Colonic mucosa (tissue), 4 donors: ENCODE data around the gene KCNV2. TPM values are rescaled to one million over a fixed set of nuclear protein-coding genes. Genes with fewer than 3 reads are reported as not detected.

ENCODE experiments used
- DNase-seq: peaks from one replicate; pipeline ENCODE4 v3.0.0-alpha.2; 2020
- H3K27ac ChIP-seq: fragments of 200-600 bp; one replicate; pipeline ENCODE4 v1.8.0; 2021
- H3K27me3 ChIP-seq: fragments of 200-600 bp; one replicate; pipeline ENCODE4 v1.8.0; 2021
- H3K36me3 ChIP-seq: fragments of 200-600 bp; one replicate; pipeline ENCODE4 v1.8.0; 2021
- H3K4me1 ChIP-seq: fragments of 200-600 bp; one replicate; pipeline ENCODE4 v1.8.0; 2021; ENCODE audit warnings: mild to moderate bottlenecking
- H3K4me3 ChIP-seq: fragments of 200-600 bp; one replicate; pipeline ENCODE4 v1.8.0; 2021
- H3K9ac ChIP-seq, 2 donors: one replicate each; pipeline ENCODE4 v1.7.0; 2013; ENCODE audit warnings: control low read depth in 2 of 2, low read depth in 2 of 2, low read length in 2 of 2
- H3K9me3 ChIP-seq: fragments of 200-600 bp; one replicate; pipeline ENCODE4 v1.8.0; 2021
- CTCF ChIP-seq: fragments of 200-600 bp; IDR thresholded peaks from one replicate; pipeline ENCODE4 v1.8.0; 2022; ENCODE audit warnings: antibody characterized with exemption, mild to moderate bottlenecking
- intact Hi-C: fragments of 100-400 bp; cut with DNase I; formaldehyde crosslinking; loops from one replicate; pipeline ENCODE4 v1.14.1; 2022
- total RNA-seq, 2 donors: library from RNA; stranded (reverse); fragmentation: NEBNext Ultra II Directional in 1 of 2; extraction: Animal tissue kit (Norgen Biotek cat#: 25700) in 1 of 2; gene quantifications; one replicate each; pipeline ENCODE4 v1.2.1, GENCODE V29; 2021
- donor health status: healthy.
- donor health status: DM: no; HTN: no; CAD: no.
- donor health status: DM: no; HTN: no; CAD: no.

The KCNV2 gene
- total RNA-seq, 2 donors from 2014 or later, result not detected

- no peak overlapping the region for H3K27ac ChIP-seq
- TF ChIP-seq CTCF, result no peak
- H3K4me1 ChIP-seq, result no peaks in the 10 kb centered on the region
- H3K9me3 ChIP-seq, result no peaks in the 10 kb centered on the region
- intact Hi-C loops, result no loop called here
- DNase-seq, result peak; percentile 29
- no peaks in the 10 kb centered on the region for H3K36me3 ChIP-seq
- H3K9ac ChIP-seq, result no peak overlapping the region
- H3K27me3 ChIP-seq, result no peaks in the 10 kb centered on the region
- no peak overlapping the region for H3K4me3 ChIP-seq
Measured at GRCh38 chr9:2767800-2768677, 50.7 kb downstream of the KCNV2 start.

- Histone ChIP-seq H3K4me1 (no peaks in the 10 kb centered on the region), H3K4me3 (no peak overlapping the region), H3K36me3 (no peaks in the 10 kb centered on the region), H3K9ac (no peak overlapping the region), H3K27ac (no peak overlapping the region), H3K9me3 (no peaks in the 10 kb centered on the region), H3K27me3 (no peaks in the 10 kb centered on the region)
- no peak for TF ChIP-seq CTCF
- DNase-seq, result no peak
- intact Hi-C loops, result no loop called here
Measured at GRCh38 chr9:2771087-2771486, 53.8 kb downstream of the KCNV2 start.

GRCh38 chr9:2771661-2772060, 54.4 kb downstream of the KCNV2 start:
- TF ChIP-seq CTCF, result no peak
- H3K9me3 ChIP-seq, result no peaks in the 10 kb centered on the region
- H3K4me1 ChIP-seq, result no peaks in the 10 kb centered on the region
- H3K27ac ChIP-seq, result no peak overlapping the region
- no peak overlapping the region for H3K9ac ChIP-seq
- no peaks in the 10 kb centered on the region for H3K27me3 ChIP-seq
- intact Hi-C loops, result no loop called here
- no peaks in the 10 kb centered on the region for H3K36me3 ChIP-seq
- no peak overlapping the region for H3K4me3 ChIP-seq
- no peak for DNase-seq

GRCh38 chr9:2777454-2777853, 60.1 kb downstream of the KCNV2 start:
- Histone ChIP-seq H3K4me1 (no peaks in the 10 kb centered on the region), H3K27me3 (no peaks in the 10 kb centered on the region), H3K9ac (no peak overlapping the region), H3K27ac (no peak overlapping the region), H3K36me3 (no peaks in the 10 kb centered on the region), H3K9me3 (no peaks in the 10 kb centered on the region), H3K4me3 (no peak overlapping the region)
- TF ChIP-seq CTCF, result no peak
- intact Hi-C loops, result no loop called here
- DNase-seq, result no peak

- no peak for DNase-seq
- H3K9me3 ChIP-seq, result no peaks in the 10 kb centered on the region
- H3K4me3 ChIP-seq, result no peak overlapping the region
- no peaks in the 10 kb centered on the region for H3K27me3 ChIP-seq
- no peak overlapping the region for H3K9ac ChIP-seq
- no peaks in the 10 kb centered on the region for H3K36me3 ChIP-seq
- no peak overlapping the region for H3K27ac ChIP-seq
- intact Hi-C loops, result no loop called here
- H3K4me1 ChIP-seq, result no peaks in the 10 kb centered on the region
- TF ChIP-seq CTCF, result no peak
Measured at GRCh38 chr9:2778816-2779215, 61.5 kb downstream of the KCNV2 start.

Other genes starting within 250 kb of the KCNV2 start
- gene VLDLR, start 95.7 kb upstream of the KCNV2 start, total RNA-seq, result 10 to 100 TPM in 1 of 2 donors, 1 to 10 TPM in 1; 7.9 to 21.5 TPM
- gene PUM3, start 126.6 kb downstream of the KCNV2 start, total RNA-seq, result 10 to 100 TPM; 27.0 to 47.6 TPM